NCI-H1930 (cell line): Measurements from ENCODE around the gene ZRANB1.
"Not testable (repeated sequence)": the region's sequence is repeated elsewhere in the genome, so short reads cannot be mapped to it uniquely, and the experiment has no call there.

Experiments
- DNase-seq, 2 experiments: peaks; one replicate each; lab custom pipeline; 2025; lab: John Stamatoyannopoulos, UW

Gene ZRANB1

GRCh38 chr10:124941823-124942222, at the start of gene ZRANB1:
ZRANB1 (plus strand) TSS chr10:124942123; CDS start chr10:124942494, 371 bp downstream.
- DNase-seq = no peak

- DNase-seq = no peak
These were observed 49.0 kb upstream of the ZRANB1 start for GRCh38 chr10:124892905-124893304.

GRCh38 chr10:124894569-124895215, 47.2 kb upstream of the ZRANB1 start:
- DNase-seq = no peak

DNA sequence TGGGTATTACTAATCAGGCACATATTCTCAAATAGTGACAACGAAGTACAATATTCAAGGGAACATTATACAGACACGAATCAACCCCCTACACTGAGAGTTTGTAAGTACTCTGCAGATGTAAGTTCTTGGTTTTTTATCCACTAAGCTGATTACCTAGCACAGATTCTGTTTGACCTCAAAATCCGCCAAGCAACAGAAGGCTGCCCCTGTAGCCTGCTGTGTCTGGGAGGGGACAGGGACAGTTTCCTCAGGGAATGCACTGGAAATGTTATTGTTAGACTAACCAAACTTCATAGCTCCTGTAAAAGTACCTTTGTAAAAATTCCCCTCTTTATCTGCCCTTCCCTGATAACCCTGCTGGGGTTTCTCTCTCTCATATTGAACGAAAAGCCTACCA, 45.2 kb upstream of the ZRANB1 start:
- no peak for DNase-seq

- DNase-seq = no peak
These were observed 43.5 kb upstream of the ZRANB1 start for GRCh38 chr10:124898471-124898870.

- DNase-seq = no peak
These were observed 42.8 kb upstream of the ZRANB1 start for GRCh38 chr10:124899151-124899550.

DNA sequence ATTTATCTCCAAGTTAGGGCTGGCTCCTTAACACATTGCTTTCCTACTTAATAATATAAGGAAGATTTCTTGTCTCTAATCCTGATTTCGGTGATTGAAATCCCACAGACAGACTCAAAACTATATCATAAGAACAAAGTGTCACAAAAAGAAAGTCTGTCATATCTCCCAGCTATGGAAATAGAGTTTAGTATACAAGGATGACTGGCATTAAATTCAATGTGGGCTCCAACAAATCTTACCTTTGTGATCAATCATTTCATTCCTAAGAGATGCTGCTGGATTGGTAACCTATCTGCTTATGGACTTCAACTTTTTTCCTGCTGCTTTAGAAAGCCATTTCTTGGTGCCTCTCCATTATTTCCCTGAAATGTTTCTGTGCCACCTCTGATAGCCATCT, 39.5 kb upstream of the ZRANB1 start:
- DNase-seq = no peak

GRCh38 chr10:124903111-124903510, 38.8 kb upstream of the ZRANB1 start:
- no peak for DNase-seq

DNA sequence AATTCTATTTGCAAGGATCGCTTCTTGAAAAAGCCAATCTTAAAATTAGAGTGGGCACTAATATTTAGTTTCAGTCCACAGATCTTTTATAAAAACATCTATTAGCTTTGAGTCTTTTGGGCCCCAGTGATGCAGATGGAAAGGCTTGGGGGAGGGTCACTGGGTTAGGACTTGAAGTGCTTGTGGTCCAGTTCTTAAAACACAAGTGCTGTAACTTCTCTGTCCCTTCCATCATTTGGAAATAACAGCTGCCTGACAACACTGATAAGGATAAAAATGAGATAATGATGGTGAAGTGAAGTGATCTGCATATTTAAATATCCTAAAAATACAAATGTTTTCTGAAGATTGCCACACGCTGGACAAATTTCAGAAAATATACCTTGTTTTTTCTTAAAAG, 37.1 kb upstream of the ZRANB1 start:
- DNase-seq = no peak

DNA sequence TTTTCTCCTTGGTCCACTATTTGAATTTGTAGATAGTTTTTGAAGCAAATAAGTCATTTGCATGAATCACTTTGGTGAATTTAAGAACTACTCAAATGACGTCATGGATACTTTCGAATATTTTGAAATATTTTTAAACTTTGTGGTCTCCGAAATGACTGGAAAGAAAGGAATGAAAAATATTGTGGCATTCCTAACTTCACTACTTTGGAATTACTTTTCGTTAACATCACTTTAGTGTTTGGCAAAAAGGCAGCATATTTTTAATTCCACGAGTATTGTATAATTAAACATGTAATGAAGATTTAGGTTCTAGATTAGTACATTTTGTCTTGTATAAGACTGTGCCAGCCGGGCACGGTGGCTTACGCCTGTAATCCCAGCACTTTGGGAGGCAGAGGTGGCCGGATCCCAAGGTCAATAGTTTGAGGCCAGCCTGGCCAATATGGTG, 35.3 kb upstream of the ZRANB1 start:
- DNase-seq = no peak

GRCh38 chr10:124909563-124909962, 32.4 kb upstream of the ZRANB1 start:
- DNase-seq = no peak

DNA sequence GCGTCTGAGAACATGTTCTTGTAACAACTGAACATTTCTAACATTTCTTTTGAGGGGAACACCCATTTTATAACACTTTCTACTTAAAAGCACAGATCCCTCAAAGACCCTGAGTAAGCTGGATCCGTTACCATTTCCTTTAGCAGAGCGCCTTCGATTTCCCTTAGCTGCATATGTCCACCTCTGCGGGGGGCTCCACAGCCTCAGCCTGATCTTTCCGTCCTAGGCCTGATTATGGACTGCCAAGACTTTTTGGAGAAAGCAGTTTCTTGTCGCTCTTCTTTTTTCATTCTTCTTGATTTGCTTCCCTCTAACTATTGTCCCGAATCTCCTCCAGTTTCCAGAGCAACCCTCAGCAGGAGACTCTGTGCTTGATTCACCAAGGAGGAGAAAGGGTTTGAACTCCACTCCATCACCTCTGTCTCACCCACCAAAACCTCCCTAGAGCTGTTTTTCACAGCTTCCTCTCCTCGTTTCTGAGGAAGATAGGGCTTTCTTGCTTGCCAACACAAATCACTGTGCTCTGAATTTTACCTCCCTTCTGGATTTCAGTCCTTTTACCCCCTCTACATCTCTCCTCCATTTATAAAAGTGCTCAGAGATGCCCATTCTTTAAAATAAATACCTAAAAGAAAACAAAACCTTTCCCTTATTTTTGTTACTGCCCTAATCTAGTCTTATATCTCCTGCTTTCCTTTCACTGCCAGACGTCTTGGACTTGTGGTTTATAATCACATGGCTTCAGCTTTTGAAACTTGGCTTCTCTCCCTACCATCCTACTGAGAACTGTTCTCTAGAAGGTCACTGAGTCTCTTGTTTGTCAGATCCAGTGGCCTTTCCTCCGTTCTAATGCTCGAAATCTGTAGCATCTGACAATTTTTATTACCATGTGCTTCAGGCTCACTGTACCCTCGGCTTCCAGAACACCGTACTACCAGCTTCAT, 30.5 kb upstream of the ZRANB1 start:
- DNase-seq = no peak

GRCh38 chr10:124912101-124912886, 29.6 kb upstream of the ZRANB1 start:
- no peak for DNase-seq

GRCh38 chr10:124913167-124913566, 28.8 kb upstream of the ZRANB1 start:
- DNase-seq = no peak

GRCh38 chr10:124914398-124914797, 27.5 kb upstream of the ZRANB1 start:
- not testable (repeated sequence) for DNase-seq

- no peak for DNase-seq
These were observed 25.8 kb upstream of the ZRANB1 start for GRCh38 chr10:124916098-124916584.

- peak; percentile 75 to 84 for DNase-seq
These were observed 25.1 kb upstream of the ZRANB1 start for GRCh38 chr10:124916585-124917427.

DNA sequence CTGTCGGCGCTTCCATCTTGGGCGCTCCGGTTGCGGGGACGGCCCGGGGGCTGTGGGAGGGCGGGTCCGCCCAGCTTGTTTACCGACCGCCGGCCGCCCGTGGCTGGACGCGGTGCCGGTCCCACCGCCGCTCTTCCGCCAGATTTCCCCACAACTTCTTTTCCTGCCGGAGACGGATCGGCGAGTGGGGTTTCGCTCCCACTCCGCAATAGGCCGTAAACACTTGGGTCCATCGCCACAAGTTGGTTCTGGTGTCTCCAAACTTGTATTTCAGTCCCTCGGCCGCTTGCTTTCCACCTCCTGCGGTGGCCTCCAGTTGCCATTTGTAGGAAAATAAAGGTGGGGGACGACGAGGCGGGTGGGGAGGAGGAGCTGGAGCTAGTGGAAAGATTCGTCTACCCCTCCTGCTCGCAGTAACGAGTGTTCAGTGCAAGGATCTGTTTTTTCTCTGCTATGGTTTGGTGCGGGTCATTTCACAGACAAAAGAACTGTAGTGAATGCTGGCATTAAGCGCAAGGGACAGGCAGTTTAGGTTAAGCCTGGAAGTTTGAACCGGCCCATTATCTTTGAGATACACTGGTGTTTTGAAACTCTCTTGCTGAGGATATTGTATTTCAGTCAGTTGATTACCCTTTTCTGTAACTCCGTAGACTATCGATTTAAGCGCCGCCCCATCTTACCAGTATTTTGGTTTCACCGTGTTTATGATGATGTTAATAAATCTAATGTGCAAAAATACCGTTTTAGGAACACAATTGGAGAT, 24.3 kb upstream of the ZRANB1 start:
- DNase-seq = no peak

DNA sequence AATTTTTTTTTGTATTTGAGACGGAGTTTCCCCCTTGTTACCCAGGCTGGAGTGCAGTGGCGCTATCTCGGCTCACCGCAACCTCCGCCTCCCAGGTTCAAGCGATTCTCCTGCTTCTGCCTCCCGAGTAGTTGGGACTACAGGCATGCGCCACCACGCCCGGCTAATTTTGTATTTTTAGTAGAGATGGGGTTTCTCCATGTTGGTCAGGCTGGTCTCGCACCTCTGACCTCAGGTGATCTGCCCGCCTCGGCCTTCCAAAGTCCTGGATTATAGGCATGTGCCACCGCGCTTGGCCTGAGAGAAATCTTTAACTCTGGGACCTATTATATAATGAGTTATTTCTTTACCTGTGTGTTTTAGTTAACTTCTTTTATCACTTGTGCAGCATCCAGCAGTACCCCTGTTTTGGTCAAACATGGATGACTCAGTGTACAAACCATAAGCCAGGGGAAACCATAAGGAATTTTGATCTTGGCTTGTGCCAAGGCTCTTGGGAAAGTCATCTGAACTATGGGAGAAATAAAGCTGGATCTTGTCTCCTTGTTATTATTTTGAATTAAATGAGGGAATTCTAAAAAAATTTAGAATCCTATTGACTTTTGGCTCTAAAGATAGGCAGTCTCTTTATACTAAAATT, 23.6 kb upstream of the ZRANB1 start:
- no peak for DNase-seq

GRCh38 chr10:124918906-124919305, 23.0 kb upstream of the ZRANB1 start:
- DNase-seq = no peak
